BJ (cell line): Measurements from ENCODE around the gene MIA3. TPM values are rescaled to one million over a fixed set of nuclear protein-coding genes. Genes with fewer than 3 reads are reported as not detected.

Experiments
- CTCF ChIA-PET: fragments of 350-600 bp; formaldehyde crosslinking; extraction: SDS; loops from one replicate; lab custom pipeline; 2021; ENCODE audit warnings: antibody characterized with exemption, inconsistent platforms; lab: Yijun Ruan, JAX
- POLR2A ChIA-PET: fragments of 300-600 bp; sonication (Branson Sonifier 250); formaldehyde crosslinking; extraction: SDS; loops from one replicate; lab custom pipeline; 2021; ENCODE audit warnings: antibody characterized with exemption; lab: Charles Lee
- DNase-seq: peaks from one replicate; pipeline ENCODE4 v3.0.0-alpha.2; 2011; ENCODE audit warnings: low read depth
- H3K27me3 ChIP-seq: 2 replicates; pipeline ENCODE4 v1.6.0; 2011; ENCODE audit warnings: low read length; ENCODE audit not compliant: control insufficient read depth, insufficient read depth
- H3K36me3 ChIP-seq: 2 replicates; pipeline ENCODE4 v1.5.1; 2011; ENCODE audit warnings: low read length; ENCODE audit not compliant: control insufficient read depth, insufficient read depth
- H3K4me3 ChIP-seq: 2 replicates; pipeline ENCODE4 v1.5.1; 2011; ENCODE audit warnings: low read depth, mild to moderate bottlenecking, control low read depth, low read length
- polyA plus RNA-seq: library from polyadenylated mRNA; depleted of rRNA; stranded (reverse); fragments of >200 nt; gene quantifications from 2 replicates; pipeline ENCODE4 v1.2.3, GENCODE V29; 2011
- TF ChIP-seq, protein P1 (sequence below): IDR thresholded peaks from 2 replicates; pipeline ENCODE4 v1.5.1; 2011; ENCODE audit warnings: low read depth, mild to moderate bottlenecking, control low read depth, inconsistent platforms, low read length, moderate library complexity; ENCODE audit not compliant: insufficient read depth

MIA3 gene
- polyA plus RNA-seq, 1 experiment: 79.3 TPM

GRCh38 chr1:222642468-222642867 lies 24.6 kb downstream of the MIA3 start:
- Histone ChIP-seq H3K4me3 (no peak overlapping the region), H3K27me3 (no peaks in the 10 kb centered on the region), H3K36me3 (peaks cover 2% of the 10 kb centered on the region)
- TF ChIP-seq, protein P1, sequence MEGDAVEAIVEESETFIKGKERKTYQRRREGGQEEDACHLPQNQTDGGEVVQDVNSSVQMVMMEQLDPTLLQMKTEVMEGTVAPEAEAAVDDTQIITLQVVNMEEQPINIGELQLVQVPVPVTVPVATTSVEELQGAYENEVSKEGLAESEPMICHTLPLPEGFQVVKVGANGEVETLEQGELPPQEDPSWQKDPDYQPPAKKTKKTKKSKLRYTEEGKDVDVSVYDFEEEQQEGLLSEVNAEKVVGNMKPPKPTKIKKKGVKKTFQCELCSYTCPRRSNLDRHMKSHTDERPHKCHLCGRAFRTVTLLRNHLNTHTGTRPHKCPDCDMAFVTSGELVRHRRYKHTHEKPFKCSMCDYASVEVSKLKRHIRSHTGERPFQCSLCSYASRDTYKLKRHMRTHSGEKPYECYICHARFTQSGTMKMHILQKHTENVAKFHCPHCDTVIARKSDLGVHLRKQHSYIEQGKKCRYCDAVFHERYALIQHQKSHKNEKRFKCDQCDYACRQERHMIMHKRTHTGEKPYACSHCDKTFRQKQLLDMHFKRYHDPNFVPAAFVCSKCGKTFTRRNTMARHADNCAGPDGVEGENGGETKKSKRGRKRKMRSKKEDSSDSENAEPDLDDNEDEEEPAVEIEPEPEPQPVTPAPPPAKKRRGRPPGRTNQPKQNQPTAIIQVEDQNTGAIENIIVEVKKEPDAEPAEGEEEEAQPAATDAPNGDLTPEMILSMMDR: no peak
- no peak for DNase-seq
- ChIA-PET POLR2A (no interaction called here), CTCF (no interaction called here)

- Histone ChIP-seq H3K4me3 (peak overlapping the region; percentile 96), H3K27me3 (no peaks in the 10 kb centered on the region), H3K36me3 (no peaks in the 10 kb centered on the region)
- no peak for DNase-seq
- ChIA-PET POLR2A (no interaction called here), CTCF (interaction anchor here (1.0 to 1.1 kb wide), 2 partner anchors 23 to 178 kb away, joined by 3 to 5 read pairs; no protein-coding TSS in a partner anchor)
- TF ChIP-seq, protein P1: no peak
Measured at GRCh38 chr1:222643606-222643937, 25.7 kb downstream of the MIA3 start.

DNA sequence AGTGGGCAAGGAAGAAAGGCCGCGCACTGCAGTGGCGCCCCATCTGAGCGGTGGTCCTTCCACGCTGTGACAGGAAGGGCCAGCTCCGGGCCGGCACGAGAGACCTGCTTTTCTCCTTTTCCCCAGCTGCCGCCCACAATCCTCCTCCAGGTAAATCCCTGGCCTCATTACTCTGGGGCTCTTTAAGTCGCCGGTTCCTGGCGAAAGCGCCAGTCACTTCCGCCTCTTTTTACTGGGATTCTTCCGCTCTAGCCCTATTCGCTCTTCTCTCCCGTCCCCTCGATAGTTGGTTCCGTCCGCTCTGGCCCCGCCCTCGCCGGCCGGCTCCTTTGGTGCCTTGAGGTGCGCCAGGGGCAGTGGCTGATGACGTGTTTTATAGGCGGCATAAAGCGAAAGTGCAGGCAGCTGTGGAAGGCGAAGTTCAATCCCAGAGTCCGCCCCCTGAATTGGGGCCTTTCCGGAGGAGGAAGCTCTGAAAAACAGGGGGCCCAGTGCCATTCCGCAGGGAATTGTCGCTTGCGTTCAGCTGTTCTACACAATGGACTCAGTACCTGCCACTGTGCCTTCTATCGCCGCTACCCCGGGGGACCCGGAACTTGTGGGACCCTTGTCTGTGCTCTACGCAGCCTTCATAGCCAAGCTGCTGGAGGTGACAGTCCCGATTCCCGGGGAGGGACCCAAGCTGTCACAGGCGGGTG lies 26.2 kb downstream of the MIA3 start:
- TF ChIP-seq, protein P1: no peak
- POLR2A ChIA-PET: interaction anchor here (0.8 kb wide), 1 partner anchor 10 kb away, joined by 3 read pairs; no protein-coding TSS in a partner anchor
- Histone ChIP-seq H3K27me3 (no peaks in the 10 kb centered on the region), H3K4me3 (peak overlapping the region; percentile 96), H3K36me3 (no peaks in the 10 kb centered on the region)
- CTCF ChIA-PET: interaction anchor here (1.0 to 1.7 kb wide), 3 partner anchors 9 to 179 kb away, joined by 3 to 5 read pairs (median 5); no protein-coding TSS in a partner anchor
- DNase-seq: peak; percentile 88

DNA sequence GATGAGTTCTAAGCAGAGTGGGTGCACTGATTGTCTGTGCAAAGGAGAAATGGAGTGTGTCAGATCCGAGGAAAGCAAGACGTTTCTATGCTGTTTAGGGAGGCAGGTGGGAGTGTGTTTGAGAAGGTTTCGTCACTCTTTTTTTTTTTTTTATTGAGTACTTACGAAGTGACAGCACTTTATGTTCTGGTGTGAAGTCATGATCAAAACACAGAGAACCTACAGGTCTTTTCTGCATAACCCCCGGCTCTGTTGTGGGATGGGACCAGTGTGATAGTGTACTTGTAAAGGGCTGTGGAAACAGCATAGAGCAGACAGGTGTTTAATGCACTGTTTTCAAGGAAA lies 26.7 kb downstream of the MIA3 start:
- Histone ChIP-seq H3K27me3 (no peaks in the 10 kb centered on the region), H3K36me3 (no peaks in the 10 kb centered on the region), H3K4me3 (peak overlapping the region; percentile 96)
- ChIA-PET CTCF (interaction anchor here (1.1 to 1.7 kb wide), 3 partner anchors 10 to 179 kb away, joined by 3 to 5 read pairs (median 5); no protein-coding TSS in a partner anchor), POLR2A (interaction anchor here (0.8 kb wide), 1 partner anchor 10 kb away, joined by 3 read pairs; no protein-coding TSS in a partner anchor)
- TF ChIP-seq, protein P1: no peak
- DNase-seq: no peak

GRCh38 chr1:222652676-222653075 lies 34.8 kb downstream of the MIA3 start:
- peaks cover 8% of the 10 kb centered on the region for H3K36me3 ChIP-seq
- no peak for DNase-seq

More at GRCh38 chr1:222652676-222653075, 34.8 kb downstream of the MIA3 start:
- ChIA-PET POLR2A (no interaction called here), CTCF (interaction anchor here (1.4 kb wide), 1 partner anchor 19 kb away, joined by 4 read pairs; no protein-coding TSS in a partner anchor)
- Histone ChIP-seq H3K27me3 (no peaks in the 10 kb centered on the region), H3K4me3 (no peak overlapping the region)
- TF ChIP-seq, protein P1: no peak
